ENCODE measurements around the gene RSF1.

Gene RSF1

DNA sequence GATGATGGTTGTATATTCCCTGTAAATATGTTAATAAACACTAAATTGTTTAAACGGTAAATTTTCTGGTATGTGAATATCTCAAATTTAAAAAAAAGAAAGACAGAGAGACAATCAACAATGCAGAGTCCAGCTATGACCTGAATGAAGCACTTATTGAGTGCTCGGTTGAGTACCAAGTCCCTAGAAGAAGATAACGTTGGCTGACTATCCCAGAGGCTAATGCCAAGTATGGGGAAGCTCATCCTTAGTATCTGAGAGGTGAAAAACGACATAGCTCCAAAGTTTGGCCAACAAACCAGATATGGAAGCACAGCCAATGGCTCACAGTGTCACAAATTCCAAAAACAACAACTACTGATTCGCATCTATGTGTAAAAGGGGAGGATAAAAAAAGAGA is 71.3 kb downstream of the RSF1 start:
- DNase-seq, result no peak

DNA sequence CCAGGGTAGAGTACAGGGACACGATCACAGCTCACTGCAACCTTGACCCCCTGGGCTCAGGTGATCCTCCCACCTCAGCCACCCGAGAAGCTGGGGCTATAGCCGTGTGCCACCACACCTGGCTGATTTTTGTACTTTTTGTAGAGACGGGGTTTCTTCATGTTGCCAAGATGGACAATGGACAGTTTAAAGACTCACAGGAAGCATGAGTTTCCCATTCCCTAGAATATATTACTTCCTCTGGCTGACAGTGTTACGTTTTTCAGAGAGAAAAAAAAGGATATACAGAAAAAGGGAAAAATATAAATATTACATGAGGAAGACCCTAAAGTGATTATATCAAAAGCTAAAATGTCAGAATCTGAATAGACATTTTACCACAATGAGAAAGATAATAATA is 72.3 kb downstream of the RSF1 start:
- DNase-seq, result no peak

DNA sequence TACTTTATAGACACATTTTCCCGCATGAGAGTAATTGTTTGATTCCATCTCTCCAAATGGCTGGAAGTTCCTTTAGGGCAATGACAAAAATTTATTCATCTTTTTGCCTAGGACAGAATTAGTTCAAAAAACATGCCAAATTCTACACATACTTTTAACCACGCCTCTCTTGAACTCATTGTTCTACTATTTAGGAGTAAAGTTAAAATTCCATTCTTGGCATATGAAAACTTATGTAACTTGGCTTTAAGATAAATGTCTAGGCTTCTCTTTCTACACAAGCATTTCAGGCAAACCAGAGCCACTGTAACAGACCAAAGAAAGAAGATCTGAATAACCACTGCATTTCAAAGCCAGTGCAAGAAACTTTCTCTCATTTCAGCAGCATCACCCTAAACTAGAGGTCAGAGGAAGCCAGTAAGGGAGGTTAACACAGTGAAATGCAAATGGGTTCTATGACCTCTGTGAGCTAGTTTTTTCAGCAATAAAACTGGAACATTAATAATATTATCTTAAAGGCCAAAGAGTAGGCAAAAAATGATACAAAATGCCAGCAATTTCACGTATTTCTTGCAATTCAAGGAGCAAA is 73.0 kb downstream of the RSF1 start:
- no peak for DNase-seq

DNA sequence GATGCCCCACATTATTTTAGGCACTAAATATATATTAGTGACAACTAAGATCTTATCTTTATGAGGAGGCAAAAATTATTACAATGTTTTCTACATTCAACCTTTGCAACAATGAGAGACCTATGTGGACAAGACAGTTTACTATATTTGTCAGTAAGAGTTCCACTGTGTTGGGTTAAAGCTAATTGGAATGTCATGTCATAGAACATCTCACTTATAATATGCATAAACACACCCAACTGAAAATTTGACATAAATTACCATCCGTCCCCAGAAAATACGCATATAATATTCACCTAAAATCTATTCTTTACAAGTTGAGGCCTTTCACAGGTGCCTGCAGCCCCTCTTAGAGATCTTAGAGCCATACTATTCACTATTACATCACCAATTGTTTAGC is 84.0 kb downstream of the RSF1 start:
- no peak for DNase-seq

DNA sequence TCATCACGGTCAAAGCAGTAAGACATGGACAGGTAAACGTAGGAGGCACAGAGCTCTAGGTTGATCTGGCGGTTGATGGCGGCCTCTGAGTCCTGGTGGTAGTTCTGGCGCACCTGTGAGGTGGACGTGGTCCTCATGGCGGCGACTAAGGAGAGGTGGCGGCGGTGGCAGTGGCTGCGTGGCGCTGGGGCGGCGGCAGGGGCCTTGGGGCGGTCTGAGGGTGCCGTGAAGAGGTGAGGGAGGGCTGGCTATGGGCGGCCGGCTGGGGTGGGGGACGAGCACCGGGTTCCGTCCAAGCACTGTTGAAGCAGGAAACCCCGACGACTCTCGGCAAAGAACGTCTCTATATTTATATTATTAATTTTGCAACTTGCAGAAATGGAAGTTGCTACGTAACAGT is 85.6 kb downstream of the RSF1 start:
- DNase-seq, result no peak

DNA sequence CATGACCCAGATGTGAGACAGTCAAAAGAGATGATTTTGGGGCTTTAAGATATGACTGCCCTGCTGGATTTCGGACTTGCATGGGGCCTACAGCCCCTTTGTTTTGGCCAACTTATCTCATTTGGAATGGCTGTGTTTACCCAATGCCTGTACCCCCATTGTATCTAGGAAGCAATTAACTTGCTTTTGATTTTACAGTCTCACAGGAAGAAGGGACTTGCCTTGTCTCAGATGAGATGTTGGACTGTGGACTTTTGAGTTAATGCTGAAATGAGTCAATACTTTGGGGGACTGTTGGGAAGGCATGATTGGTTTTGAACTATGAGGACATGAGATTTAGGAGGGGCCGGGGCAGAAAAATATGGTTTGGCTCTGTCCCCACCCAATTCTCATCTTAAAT is 88.4 kb downstream of the RSF1 start:
- no peak for DNase-seq

DNA sequence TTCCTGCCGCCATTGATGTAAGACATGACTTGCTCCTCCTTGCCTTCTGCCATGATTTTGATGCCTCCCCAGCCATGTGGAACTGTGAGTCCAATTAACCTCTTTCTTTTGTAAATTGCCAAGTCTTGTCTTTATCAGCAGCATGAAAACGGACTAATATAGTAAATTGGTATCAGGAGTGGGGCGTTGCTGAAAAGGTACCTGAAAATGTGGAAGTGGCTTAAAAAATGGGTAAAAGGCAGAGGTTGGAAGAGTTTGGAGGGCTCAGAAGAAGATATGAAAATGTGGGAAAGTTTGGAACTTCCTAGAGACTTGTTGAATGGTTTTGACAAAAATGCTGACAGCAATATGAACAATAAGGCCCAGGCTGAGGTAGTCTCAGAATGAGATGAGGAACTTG is 89.7 kb downstream of the RSF1 start:
- DNase-seq, result no peak

DNA sequence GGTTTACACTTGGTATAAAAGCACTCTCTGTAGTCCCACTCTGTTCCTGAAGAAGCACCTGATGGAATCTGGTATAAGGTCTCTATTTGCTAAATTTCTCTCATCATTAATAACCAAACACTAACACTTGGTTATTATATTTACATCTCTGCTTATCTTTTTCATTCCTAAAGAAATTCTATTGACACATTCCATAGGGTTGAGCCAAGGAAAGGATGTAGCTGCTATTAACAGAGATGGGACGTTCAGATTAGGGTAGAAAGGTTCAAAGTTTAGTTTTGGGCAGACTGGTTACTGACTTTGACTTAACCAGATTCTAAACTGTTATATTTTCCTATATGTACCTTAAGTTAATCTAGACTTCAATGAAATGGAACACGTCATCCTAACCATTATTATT is 91.5 kb downstream of the RSF1 start:
- DNase-seq, result no peak

DNA sequence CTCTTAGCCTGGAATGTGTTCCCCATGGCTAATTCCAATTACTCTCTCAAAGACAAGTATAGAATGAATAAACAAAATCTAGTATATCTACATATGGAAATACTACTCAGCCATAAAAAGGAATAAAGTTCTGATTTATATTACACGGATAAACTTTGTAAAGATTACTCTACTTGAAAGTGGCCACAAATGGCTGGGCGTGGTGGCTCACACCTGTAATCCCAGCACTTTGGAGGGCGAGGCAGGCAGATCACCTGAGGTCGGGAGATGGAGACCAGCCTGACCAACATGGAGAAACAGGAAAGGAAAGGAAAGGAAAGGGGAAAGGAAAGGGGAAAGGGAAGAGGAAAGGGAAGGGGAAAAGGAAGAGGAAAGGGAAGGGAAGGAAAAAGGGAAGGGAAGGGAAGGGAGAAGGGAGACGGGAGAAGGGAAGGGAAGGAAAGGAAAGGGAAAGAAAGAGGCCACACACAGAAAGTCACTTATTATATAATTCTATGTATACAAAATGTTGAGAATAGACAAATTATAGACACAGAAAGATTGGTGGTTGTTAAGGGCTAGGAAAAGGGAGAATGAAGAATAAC is 92.2 kb downstream of the RSF1 start:
- DNase-seq, result no peak

DNA sequence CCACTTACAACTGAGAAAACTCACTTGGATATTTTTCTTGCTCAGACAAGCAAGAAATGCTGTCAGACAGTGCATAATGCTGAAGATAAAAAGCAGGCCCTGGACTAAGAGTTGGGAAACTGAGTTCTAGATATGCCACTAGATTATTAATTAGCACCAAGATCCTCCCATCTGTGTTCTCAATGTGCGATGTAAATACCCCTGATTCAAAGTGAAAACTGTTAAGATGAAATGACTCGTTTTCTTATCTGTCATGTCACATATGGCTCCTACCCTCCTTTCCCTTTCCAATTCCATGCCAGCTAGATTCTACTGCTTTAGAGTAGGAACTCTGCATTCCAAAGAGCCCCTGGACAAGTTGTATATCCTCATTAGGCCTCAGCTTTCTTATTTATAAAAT is 94.0 kb downstream of the RSF1 start:
- DNase-seq, result no peak

DNA sequence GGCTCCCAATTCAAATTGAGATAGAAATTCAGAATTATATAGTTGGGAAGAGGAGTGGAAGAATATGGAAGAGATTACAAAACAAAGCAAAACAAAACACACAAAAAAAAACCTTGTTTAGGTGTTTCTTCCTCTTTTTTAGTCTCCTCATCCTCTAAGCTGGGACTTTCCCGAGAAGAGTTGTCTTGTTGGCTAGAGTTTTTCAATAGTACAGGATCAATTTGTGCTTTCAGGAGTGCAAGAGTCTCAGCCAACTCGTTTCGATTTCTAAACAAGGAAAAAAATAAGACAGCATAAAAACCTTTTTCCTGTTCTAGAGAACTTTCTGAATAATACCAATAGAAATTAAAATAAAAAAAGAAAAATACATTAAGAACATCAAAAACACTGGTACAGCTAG is 95.1 kb downstream of the RSF1 start:
- DNase-seq, result no peak

DNA sequence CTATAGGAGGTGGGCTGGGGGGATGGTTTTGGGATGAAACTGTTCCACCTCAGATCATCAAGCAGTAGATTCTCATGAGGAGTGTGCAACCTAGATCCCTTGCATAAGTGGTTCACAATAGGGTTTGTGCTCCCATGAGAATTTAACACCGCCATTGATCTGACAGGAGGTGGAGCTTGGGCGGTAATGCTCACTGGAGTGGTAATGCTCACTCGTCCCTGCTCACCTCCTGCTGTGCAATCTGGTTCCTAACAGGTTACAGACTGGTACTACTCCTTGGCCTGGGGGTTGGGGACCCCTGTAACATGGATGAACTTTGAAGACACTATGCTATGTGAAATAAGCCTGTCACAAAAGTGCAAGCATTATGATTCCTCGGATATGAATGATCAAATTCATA is 95.9 kb downstream of the RSF1 start:
- no peak for DNase-seq

DNA sequence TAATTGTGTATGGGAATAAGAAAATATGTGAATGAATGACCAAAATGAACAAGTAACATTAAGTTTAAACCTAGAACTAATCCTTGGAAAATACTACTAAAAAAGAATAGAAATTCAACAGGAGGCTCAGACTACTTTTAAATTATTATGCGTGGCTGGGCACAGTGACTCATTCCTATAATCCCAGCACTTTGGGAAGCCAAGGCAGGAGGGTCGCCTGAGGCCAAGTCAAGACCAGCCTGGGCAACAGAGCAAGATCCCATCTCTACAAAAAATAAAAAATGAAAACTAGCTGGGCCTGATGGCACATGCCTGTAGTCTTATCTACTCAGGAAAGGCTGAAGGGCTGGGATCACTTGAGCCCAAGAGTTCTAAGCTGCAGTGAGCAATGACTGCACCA is 97.5 kb downstream of the RSF1 start:
- DNase-seq, result no peak

DNA sequence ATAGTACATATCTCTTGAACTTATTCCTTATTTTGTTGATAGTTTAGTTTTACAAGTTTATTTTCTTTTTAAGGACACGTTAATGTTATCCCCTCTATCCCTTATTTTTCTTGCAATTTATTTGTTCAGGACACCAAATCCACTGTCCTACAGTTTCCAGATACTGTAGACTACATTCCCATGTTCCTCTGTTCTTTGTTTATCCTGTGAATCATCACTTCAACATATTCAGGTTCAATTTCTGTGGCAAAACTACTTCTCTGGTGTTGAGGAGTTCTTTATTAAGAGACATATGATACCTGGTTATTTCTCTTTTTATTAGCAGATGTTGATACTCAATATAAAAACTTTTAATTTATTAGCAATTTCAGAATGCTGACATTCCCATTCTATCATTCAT is 110.2 kb downstream of the RSF1 start:
- DNase-seq, result no peak

DNA sequence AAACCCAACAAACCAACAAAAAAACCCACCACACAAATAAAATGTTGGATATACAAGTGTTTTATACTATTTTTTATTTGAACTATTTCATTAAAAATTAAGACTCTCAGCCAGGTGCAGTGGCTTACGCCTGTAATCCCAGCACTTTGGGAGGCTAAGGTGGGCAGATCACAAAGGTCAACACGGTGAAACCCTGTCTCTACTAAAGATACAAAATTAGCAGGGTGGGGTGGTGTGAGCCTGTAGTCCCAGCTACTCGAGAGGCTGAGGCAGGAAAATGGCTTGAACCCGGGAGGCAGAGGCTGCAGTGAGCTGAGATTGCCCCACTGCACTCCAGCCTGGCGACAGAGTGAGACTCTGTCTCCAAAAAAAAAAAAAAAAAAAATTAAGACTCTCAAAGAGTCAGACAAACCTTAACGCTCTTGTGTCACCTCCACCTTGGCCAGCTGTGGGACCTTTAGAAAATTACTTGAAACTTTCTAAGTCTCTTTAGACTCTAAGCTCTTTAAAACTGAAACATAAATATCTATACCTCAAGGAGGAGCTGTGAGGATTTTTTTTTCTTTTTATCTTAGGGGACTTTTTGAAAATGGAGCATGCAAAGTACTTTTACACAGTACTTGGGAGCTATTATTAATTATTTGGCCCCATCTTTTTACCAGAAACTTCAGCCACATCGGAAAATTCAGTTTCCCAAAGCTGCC is 114.5 kb downstream of the RSF1 start:
- DNase-seq, result no peak

DNA sequence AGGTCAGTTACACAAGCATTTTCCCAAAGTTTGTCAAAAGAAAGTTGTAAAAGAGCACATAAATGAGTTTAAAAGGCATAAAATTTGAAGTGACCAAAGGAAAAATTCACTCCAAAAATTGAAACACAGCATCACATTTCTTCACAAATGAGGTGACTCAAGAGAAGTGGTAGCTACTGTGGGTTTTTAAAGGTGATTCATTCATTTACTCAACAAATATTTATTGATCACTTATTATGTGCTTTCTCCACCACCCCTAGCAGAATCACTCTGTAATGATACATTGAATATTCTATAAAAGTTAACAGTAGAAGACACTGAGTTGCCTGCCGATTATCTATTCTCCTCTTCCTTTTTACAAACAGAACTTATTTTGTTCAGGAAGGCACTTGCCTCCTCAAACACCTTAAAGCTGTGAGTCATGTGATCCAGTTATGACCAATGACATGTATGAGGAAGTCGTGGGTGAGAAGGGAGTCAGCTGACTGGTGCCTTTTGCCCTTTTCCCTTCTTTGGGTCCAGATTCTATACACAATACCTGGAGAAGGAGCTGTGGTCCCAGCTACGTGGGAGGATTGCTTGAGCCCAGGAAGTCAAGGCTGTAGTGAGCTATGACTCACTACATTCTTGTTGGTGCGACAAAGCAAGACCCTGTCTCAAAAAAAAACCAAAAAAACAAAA is 115.2 kb downstream of the RSF1 start:
- DNase-seq, result no peak

DNA sequence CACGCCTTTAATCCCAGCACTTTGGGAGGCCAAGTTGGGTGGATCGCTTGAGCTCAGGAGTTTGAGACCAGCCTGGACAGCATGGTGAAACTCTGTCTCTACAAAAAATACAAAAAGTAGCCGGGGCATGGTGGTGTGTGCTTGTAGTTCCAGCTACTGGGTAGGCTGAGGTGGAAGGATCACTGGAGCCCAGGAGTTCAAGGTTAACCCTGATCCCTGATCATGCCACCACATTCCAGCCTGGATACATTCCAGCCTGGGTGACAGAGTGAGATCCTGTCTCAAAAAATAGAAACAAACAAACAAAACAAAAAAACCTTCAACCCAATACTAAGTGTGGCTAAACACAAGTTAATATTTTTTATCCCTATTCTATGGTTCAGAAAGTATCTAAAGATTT is 116.5 kb downstream of the RSF1 start:
- no peak for DNase-seq

DNA sequence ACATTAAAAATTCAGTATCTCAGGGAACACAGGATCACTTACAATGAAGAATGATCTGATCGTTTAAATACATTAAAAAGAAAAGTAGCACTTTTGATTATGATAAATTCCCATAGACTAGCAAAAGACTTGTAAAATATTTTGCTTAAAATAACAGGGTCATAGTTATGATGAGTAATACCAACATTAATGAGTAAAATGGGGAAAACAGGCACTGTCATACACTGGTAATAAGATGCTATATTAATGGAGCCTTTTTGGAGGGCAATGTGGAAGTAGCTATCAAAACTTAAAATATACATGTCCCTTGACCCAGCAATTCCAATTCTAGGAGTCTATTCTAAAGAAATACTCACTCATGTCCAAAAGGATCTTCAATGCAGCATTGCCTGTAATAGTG is 121.1 kb downstream of the RSF1 start:
- no peak for DNase-seq

DNA sequence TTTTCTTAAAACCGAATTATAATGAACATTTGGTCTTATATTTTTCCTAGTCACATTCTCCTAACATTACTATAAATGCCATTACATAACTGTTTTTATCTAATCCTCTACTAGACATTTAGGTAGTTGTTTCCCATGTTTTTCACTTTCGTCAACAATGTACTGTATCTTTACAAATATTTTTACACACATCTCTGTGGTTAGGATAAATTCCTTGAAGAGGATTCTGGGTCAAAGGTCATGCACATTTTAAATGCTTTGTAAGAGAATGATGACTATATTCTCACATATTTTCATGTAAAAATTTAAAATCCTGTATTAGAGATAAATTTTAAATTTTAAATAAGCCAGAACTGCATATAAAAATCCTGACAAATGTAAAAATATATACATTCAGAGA is 121.6 kb downstream of the RSF1 start:
- DNase-seq, result no peak

DNA sequence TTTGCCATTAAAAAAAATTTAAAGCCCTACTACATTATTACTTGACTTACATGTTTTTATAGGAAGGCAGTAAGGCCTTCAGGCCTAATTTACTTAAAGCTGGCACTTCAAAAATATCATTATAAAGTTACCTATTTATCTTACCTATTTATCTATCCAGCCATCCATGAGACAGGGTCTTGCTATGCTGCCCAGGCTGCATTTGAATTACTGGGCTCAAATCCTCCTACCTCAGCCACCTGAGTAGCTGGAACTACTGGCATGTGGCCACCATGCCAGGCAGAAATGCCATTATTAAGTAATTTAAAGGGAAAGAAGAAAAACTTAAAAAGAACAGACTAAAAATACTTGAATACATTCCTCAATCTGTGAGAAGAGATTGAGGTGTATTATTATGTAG is 122.7 kb downstream of the RSF1 start:
- no peak for DNase-seq

DNA sequence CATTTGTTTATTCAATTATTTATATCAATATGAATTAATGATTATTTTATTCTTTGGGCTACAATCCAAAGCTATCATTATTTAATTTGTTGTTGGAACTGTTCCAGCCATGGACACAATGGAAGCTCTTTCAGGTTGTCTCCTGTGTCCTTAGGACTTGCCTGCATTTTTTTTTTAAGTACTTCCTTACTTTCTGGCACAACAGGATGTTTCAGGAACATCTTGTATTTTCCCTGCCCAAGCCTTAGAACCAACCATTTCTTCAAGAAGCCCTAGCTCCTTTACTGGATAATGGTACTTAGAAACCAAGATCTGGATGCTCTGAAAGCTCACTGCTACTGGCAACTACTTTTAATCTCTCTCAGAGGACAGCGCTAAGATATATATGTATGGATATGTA is 125.1 kb downstream of the RSF1 start:
- DNase-seq, result no peak

DNA sequence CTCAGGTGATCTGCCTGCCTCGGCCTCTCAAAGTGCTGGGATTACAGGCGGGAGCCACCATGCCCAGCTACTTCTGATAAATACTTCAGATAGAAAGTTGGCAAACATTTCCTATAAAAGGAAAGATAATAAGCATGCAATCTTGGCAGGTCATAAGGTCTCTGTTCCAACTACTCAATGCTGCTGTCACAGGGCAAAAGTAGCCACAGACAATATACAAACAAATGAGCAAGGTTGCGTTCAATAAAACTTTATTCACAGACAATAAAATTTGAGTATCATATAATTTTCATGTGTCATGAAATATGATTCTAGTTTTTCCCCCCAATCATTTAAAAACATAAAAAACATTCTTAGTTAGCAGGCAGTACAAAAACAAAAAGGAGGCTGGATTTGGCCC is 129.9 kb downstream of the RSF1 start:
- DNase-seq, result no peak

DNA sequence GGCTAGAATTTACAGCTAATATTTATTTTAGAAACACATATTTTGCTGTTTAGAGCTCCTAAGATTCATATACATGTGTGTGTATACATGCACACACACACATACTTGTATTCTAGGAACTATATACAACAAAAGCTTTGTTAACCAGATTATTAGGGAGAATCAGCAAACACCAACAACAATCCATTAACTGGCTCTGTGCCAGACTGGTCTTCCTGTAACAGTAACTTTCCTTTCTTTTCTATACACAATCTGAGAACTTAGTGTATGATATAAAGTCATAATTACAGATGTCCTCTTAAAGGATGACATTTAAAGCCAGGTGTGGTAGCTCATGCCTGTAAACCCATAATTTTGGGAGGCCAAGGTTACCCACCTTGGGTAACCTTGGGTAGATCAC is 133.4 kb downstream of the RSF1 start:
- no peak for DNase-seq

DNA sequence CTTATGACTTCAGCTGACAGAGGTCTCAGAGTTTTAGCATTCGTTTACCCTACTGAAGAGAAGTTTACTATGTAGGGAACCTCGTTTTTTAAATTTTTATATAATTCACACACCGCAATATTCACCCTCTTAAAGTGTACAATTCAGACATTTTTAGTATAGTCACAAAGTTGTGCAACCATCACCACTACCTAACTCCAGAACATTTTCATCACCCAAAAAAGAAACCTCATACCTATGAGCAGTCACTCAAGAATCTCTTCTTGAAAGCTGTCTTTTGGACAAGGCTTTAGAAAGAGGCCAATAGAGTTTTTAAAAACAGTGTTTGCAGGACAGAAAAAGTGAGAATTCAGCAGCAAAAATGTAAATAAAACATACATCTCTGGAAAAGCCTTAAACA is 143.4 kb downstream of the RSF1 start:
- no peak for DNase-seq

All from right hindlimb (tissue), 1 donor.